Brain microvascular endothelial cell (primary cell): ENCODE measurements around the gene TCP11.

Experiments used
- DNase-seq: peaks from one replicate; pipeline ENCODE4 v3.0.0-alpha.2; 2020
- H3K27ac ChIP-seq: fragments of 250-450 bp; sonication (Bioruptor Pico); 2 replicates; pipeline ENCODE4 v1.5.1; 2020; ENCODE audit warnings: mild to moderate bottlenecking, moderate library complexity
- H3K27me3 ChIP-seq: fragments of 250-450 bp; sonication (Bioruptor Pico); replicated peaks from 2 replicates; pipeline ENCODE4 v1.5.1; 2020; ENCODE audit warnings: mild to moderate bottlenecking
- H3K36me3 ChIP-seq: fragments of 250-450 bp; sonication (Bioruptor Pico); replicated peaks from 2 replicates; pipeline ENCODE4 v1.5.1; 2020; ENCODE audit warnings: mild to moderate bottlenecking
- H3K4me3 ChIP-seq: 2 replicates; pipeline ENCODE4 v1.5.1; 2011; ENCODE audit warnings: low read depth, mild to moderate bottlenecking, control low read depth, low read length, moderate library complexity
- CTCF ChIP-seq: IDR thresholded peaks from 2 replicates; pipeline ENCODE4 v1.5.1; 2011; ENCODE audit warnings: low read depth, mild to moderate bottlenecking, moderate library complexity, low read length, control low read depth, inconsistent platforms; ENCODE audit errors: missing control alignments
- in situ Hi-C: cut with HindIII; loops from 2 replicates; pipeline ENCODE4 v1.10.0; 2017; ENCODE audit warnings: low sequenced_read_pairs, low pct_ligation_motif_present

The TCP11 gene

GRCh38 chr6:35176301-35177024 is 35.3 kb upstream of the TCP11 start:
- no peak overlapping the region for H3K4me3 ChIP-seq
- H3K27me3 ChIP-seq: no peaks in the 10 kb centered on the region
- TF ChIP-seq CTCF: no peak
- DNase-seq: no peak
- H3K27ac ChIP-seq: no peak overlapping the region
- in situ Hi-C loops: no loop called here
- no peaks in the 10 kb centered on the region for H3K36me3 ChIP-seq

- no peaks in the 10 kb centered on the region for H3K27me3 ChIP-seq
- no peak overlapping the region for H3K4me3 ChIP-seq
- no peak for TF ChIP-seq CTCF
- no peak for DNase-seq
- in situ Hi-C loops: no loop called here
- no peaks in the 10 kb centered on the region for H3K36me3 ChIP-seq
- H3K27ac ChIP-seq: no peak overlapping the region
Measured at GRCh38 chr6:35174501-35174900, 33.4 kb upstream of the TCP11 start.

- H3K27ac ChIP-seq: no peak overlapping the region
- no peaks in the 10 kb centered on the region for H3K27me3 ChIP-seq
- DNase-seq: no peak
- H3K4me3 ChIP-seq: no peak overlapping the region
- no peak for TF ChIP-seq CTCF
- in situ Hi-C loops: no loop called here
- no peaks in the 10 kb centered on the region for H3K36me3 ChIP-seq
Measured at GRCh38 chr6:35174088-35174434, 32.9 kb upstream of the TCP11 start.

GRCh38 chr6:35173427-35174087 is 32.4 kb upstream of the TCP11 start:
- in situ Hi-C loops: no loop called here
- TF ChIP-seq CTCF: peak; percentile 1
- no peaks in the 10 kb centered on the region for H3K27me3 ChIP-seq
- no peak overlapping the region for H3K27ac ChIP-seq
- no peak overlapping the region for H3K4me3 ChIP-seq
- no peaks in the 10 kb centered on the region for H3K36me3 ChIP-seq
- DNase-seq: no peak

- in situ Hi-C loops: no loop called here
- no peak for DNase-seq
- no peaks in the 10 kb centered on the region for H3K36me3 ChIP-seq
- TF ChIP-seq CTCF: no peak
- H3K27me3 ChIP-seq: no peaks in the 10 kb centered on the region
- H3K4me3 ChIP-seq: no peak overlapping the region
- no peak overlapping the region for H3K27ac ChIP-seq
Measured at GRCh38 chr6:35173044-35173426, 31.9 kb upstream of the TCP11 start.
